Activated B cell treated with CpG ODN at 0.5 μM for 24 hours (primary cell): ENCODE results near the gene PANK4. TPM values are rescaled to one million over a fixed set of nuclear protein-coding genes. Genes with fewer than 3 reads are reported as not detected.

Experiments
- ATAC-seq: fragments of 200-7000 bp; cut with Tn5 transposase; one replicate; pipeline ENCODE4 v1.10.0; 2021; ENCODE audit warnings: low read depth, mild to moderate bottlenecking, moderate library complexity
- CTCF ChIA-PET: fragments of 350-600 bp; sonication (Branson Sonifier 250); formaldehyde crosslinking; loops from one replicate; lab custom pipeline; 2021; ENCODE audit warnings: antibody characterized with exemption; lab: Charles Lee
- POLR2A ChIA-PET: fragments of 350-600 bp; sonication (Branson Sonifier 250); formaldehyde crosslinking; loops from one replicate; lab custom pipeline; 2021; ENCODE audit warnings: antibody characterized with exemption; lab: Charles Lee
- DNase-seq: peaks from one replicate; pipeline ENCODE4 v3.0.0; 2022
- H3K27ac Mint-ChIP-seq: one replicate; pipeline ENCODE4 v1.8.0; 2020; ENCODE audit warnings: mixed read lengths
- H3K27me3 Mint-ChIP-seq: one replicate; pipeline ENCODE4 v1.8.0; 2021; ENCODE audit warnings: mixed read lengths
- H3K36me3 Mint-ChIP-seq: one replicate; pipeline ENCODE4 v1.8.0; 2021; ENCODE audit warnings: low read depth, mixed read lengths
- H3K4me1 Mint-ChIP-seq: one replicate; pipeline ENCODE4 v1.8.0; 2021; ENCODE audit warnings: mixed read lengths
- H3K4me3 Mint-ChIP-seq: one replicate; pipeline ENCODE4 v1.8.0; 2020; ENCODE audit warnings: mild to moderate bottlenecking, mixed read lengths
- H3K9me3 Mint-ChIP-seq: one replicate; pipeline ENCODE4 v1.8.0; 2020; ENCODE audit warnings: mixed read lengths
- CTCF ChIP-seq: fragments of 200-600 bp; IDR thresholded peaks from one replicate; pipeline ENCODE4 v1.8.0; 2022; ENCODE audit warnings: antibody characterized with exemption, mild to moderate bottlenecking
- intact Hi-C: fragments of 100-400 bp; cut with micrococcal nuclease; formaldehyde crosslinking; loops from one replicate; pipeline ENCODE4 v1.15.1; 2024
- total RNA-seq: library from RNA; stranded (reverse); gene quantifications from 2 replicates; pipeline ENCODE4 v1.2.3, GENCODE V29; 2022

The PANK4 gene
- total RNA-seq, 1 donor from 2014 or later, result 54.0 TPM

GRCh38 chr1:2528611-2528965 is 2.2 kb upstream of the PANK4 start:
- no peak overlapping the region for H3K27ac Mint-ChIP-seq
- ChIA-PET POLR2A (interaction anchor here (0.6 to 6.7 kb wide), 5 partner anchors 18 to 334 kb away, joined by 3 to 114 read pairs (median 4); partner anchors contain the start of genes FAAP20, PRXL2B and TNFRSF14), CTCF (interaction anchor here (1.1 to 1.7 kb wide), 3 partner anchors 19 to 57 kb away, joined by 3 to 9 read pairs (median 8); partner anchors contain the start of gene PRXL2B)
- ATAC-seq (no peak), DNase-seq (no peak)
- intact Hi-C loops, result no loop called here
- peaks cover 14% of the 10 kb centered on the region for H3K27me3 Mint-ChIP-seq
- H3K36me3 Mint-ChIP-seq, result peaks cover 5% of the 10 kb centered on the region
- no peaks in the 10 kb centered on the region for H3K9me3 Mint-ChIP-seq
- H3K4me3 Mint-ChIP-seq, result peak overlapping the region; percentile 84
- TF ChIP-seq CTCF, result no peak
- H3K4me1 Mint-ChIP-seq, result peaks cover 37% of the 10 kb centered on the region

- peaks cover 38% of the 10 kb centered on the region for H3K4me1 Mint-ChIP-seq
- CTCF ChIA-PET, result no interaction called here
- intact Hi-C loops, result no loop called here
Observed at GRCh38 chr1:2528016-2528415, 1.6 kb upstream of the PANK4 start.

GRCh38 chr1:2527556-2527860 is 1.1 kb upstream of the PANK4 start:
- H3K36me3 Mint-ChIP-seq, result peaks cover 9% of the 10 kb centered on the region
- no peak overlapping the region for H3K4me3 Mint-ChIP-seq
- no peak for ATAC-seq
- POLR2A ChIA-PET, result interaction anchor here (1.2 to 6.7 kb wide), 2 partner anchors 19 to 28 kb away, joined by 4 to 114 read pairs; no protein-coding TSS in a partner anchor
- no peak overlapping the region for H3K27ac Mint-ChIP-seq
- intact Hi-C loops, result loop anchor here (2.0 kb wide), 1 partner anchor 1373 kb away; the partner anchor contains the start of gene C1orf174
- CTCF ChIA-PET, result interaction anchor here (2.3 kb wide), 1 partner anchor 20 kb away, joined by 16 read pairs; no protein-coding TSS in a partner anchor
- peaks cover 10% of the 10 kb centered on the region for H3K27me3 Mint-ChIP-seq
- no peaks in the 10 kb centered on the region for H3K9me3 Mint-ChIP-seq
- TF ChIP-seq CTCF, result no peak
- H3K4me1 Mint-ChIP-seq, result peaks cover 42% of the 10 kb centered on the region
- DNase-seq, result no peak

More at GRCh38 chr1:2528016-2528415, 1.6 kb upstream of the PANK4 start:
- POLR2A ChIA-PET, result interaction anchor here (6.7 kb wide), 1 partner anchor 18 kb away, joined by 114 read pairs; no protein-coding TSS in a partner anchor
- H3K27ac Mint-ChIP-seq, result no peak overlapping the region
- no peaks in the 10 kb centered on the region for H3K9me3 Mint-ChIP-seq
- H3K27me3 Mint-ChIP-seq, result peaks cover 12% of the 10 kb centered on the region
- ATAC-seq, result no peak
- no peak overlapping the region for H3K4me3 Mint-ChIP-seq
- no peak for DNase-seq
- H3K36me3 Mint-ChIP-seq, result peaks cover 5% of the 10 kb centered on the region
- TF ChIP-seq CTCF, result no peak

- CTCF ChIA-PET, result interaction anchor here (1.2 to 2.3 kb wide), 4 partner anchors 21 to 332 kb away, joined by 3 to 16 read pairs (median 6); partner anchors contain the start of gene FAAP20
- intact Hi-C loops, result loop anchor here (1.0 to 2.0 kb wide), 8 partner anchors 21 to 1374 kb away; partner anchors contain the start of genes C1orf174, MORN1, PEX10 and PRXL2B
- peaks cover 45% of the 10 kb centered on the region for H3K4me1 Mint-ChIP-seq
- peak; percentile 19 for ATAC-seq
- peaks cover 10% of the 10 kb centered on the region for H3K27me3 Mint-ChIP-seq
- no peaks in the 10 kb centered on the region for H3K9me3 Mint-ChIP-seq
- peak overlapping the region; percentile 46 for H3K4me3 Mint-ChIP-seq
- no peak for TF ChIP-seq CTCF
- DNase-seq, result no peak
- POLR2A ChIA-PET, result interaction anchor here (0.6 to 6.7 kb wide), 18 partner anchors 12 to 333 kb away, joined by 3 to 114 read pairs (median 8); partner anchors contain the start of genes FAAP20, MORN1, PRXL2B and RER1
- peak overlapping the region; percentile 46 for H3K27ac Mint-ChIP-seq
- peaks cover 12% of the 10 kb centered on the region for H3K36me3 Mint-ChIP-seq
Observed at GRCh38 chr1:2526824-2527555, 594 bp upstream of the PANK4 start.

GRCh38 chr1:2525572-2525919 is 850 bp downstream of the PANK4 start:
- Mint-ChIP-seq H3K36me3 (peaks cover 26% of the 10 kb centered on the region), H3K4me1 (peaks cover 41% of the 10 kb centered on the region), H3K27me3 (no peaks in the 10 kb centered on the region), H3K27ac (no peak overlapping the region), H3K4me3 (peak overlapping the region; percentile 96), H3K9me3 (no peaks in the 10 kb centered on the region)
- intact Hi-C loops, result no loop called here
- DNase-seq, result no peak
- no peak for TF ChIP-seq CTCF
- POLR2A ChIA-PET, result interaction anchor here (0.5 to 6.7 kb wide), 21 partner anchors 11 to 331 kb away, joined by 3 to 114 read pairs (median 6); partner anchors contain the start of genes FAAP20, MORN1, PEX10 and PRXL2B
- CTCF ChIA-PET, result interaction anchor here (0.7 to 2.3 kb wide), 4 partner anchors 22 to 330 kb away, joined by 3 to 16 read pairs (median 6); partner anchors contain the start of gene FAAP20
- ATAC-seq, result no peak
